GM21423 (cell line): ENCODE results near the gene ZC3H12C.
"Not testable (repeated sequence)": the region's sequence is repeated elsewhere in the genome, so short reads cannot be mapped to it uniquely, and the experiment has no call there.

Experiments used
- ATAC-seq: cut with Tn5 transposase; IDR thresholded peaks from one replicate; pipeline ENCODE4 v1.9.1; 2021; ENCODE audit warnings: mild to moderate bottlenecking, moderate library complexity; ENCODE audit not compliant: unreplicated experiment

The ZC3H12C gene

DNA sequence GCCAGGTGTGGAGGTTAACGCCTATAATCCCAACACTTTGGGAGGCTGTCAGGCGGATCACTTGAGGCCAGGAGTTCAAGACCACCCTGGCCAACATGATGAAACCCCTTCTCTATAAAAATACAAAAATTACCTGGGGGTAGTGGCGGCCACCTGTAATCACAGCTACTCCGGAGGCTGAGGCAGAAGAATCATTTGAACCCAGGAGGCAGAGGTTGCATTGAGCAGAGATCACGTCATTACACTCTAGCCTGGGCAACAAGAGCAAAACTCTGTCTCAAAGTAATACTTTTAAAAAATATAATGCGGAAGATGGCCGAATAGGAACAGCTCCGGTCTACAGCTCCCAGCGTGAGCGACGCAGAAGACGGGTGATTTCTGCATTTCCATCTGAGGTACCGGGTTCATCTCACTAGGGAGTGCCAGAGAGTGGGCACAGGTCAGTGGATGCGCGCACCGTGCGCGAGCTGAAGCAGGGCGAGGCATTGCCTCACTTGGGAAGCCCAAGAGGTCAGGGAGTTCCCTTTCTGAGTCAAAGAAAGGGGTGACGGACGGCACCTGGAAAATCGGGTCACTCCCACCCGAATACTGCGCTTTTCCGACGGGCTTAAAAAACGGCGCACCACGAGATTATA is 115.6 kb downstream of the ZC3H12C start:
- ATAC-seq = not testable (repeated sequence)

DNA sequence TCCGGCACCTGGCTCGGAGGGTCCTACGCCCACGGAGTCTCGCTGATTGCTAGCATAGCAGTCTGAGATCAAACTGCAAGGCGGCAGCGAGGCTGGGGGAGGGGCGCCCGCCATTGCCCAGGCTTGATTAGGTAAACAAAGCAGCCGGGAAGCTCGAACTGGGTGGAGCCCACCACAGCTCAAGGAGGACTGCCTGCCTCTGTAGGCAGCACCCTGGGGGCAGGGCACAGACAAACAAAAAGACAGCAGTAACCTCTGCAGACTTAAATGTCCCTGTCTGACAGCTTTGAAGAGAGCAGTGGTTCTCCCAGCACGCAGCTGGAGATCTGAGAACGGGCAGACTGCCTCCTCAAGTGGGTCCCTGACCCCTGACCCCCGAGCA is 116.1 kb downstream of the ZC3H12C start:
- not testable (repeated sequence) for ATAC-seq

DNA sequence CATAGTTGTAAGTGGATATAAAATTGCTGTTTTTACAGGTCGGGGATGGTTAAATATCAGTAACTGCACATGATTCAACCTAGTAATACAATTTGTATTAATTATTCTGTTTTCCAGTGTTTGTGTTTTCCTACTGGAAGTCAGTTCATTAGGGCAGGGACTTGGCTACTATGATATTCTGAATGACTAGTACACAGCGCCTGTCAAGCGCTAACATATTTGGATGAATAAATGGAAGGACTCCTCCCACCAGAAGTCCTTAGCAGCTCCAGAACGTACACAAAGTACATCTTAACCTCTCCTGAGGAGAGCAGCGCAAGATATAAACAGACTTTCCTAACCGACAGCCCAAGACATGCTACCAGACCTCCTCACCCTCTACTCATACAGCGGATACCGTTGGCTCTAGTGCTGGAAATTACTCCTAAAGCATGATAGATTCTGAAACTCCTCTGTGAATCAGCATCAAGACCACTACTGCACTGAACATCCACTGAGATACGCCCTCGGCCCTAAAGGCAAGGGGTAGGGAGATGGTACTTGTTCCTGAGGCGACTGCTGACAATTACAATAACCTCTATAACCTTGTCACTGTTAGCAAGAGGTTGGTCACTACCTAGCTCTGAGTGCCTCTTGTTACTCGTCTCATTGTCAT is 124.2 kb downstream of the ZC3H12C start:
- ATAC-seq = no peak

DNA sequence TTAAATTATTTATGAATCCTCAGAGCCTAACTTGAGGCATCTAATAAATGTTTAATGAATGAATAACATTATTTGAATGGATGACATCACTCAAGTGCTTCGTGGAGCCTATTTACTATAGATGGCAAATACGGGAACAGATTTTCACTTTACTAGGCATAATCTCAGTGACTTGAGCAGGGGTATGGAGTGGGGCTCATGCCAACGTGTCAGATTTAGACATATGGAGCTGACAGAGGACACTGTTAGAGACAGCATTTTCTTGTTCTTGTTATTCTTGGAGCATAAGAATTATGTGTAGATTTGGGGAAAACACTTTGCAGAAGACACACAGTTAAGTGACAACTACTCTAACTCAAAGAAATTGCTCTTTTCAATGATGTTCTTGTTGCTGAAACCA is 124.7 kb downstream of the ZC3H12C start:
- ATAC-seq = no peak

DNA sequence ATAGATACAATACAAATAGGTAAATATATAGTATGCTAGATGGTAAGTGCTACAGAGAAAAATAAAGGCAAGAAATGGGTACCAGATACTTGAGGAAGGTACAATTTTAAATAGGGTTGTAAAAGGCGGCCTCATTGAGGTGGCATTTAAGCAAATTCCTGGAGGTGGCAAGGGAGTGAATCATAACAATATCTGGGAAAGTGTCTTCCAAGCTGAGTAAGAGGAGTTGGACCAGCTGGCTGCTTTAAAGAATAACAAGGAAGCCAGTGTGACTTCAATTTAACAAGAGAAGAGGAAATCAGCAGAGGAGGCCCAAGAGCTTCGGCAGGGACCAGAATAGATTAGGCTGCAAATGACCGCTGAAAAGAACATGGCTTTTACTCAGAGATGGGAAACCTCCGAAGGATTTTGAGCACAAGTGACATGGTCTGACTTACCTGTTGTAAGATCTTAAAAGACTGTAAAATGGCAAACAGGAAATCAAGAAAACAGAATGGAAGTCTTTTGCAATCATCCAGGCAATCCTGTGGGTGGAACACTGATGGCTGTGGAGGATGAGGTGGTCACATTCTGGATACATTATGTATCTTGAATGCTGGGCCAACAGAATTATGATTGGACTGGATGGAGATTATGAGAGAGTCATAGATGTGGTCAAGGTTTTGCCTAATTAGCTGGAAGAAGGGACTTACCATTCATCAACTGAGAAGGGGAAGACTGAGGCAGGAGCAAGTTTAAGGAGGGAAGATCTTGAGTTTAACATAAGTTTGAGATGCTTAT is 126.0 kb downstream of the ZC3H12C start:
- no peak for ATAC-seq
